ENCODE results near the gene PLEK2.
"Not testable (repeated sequence)": the region's sequence is repeated elsewhere in the genome, so short reads cannot be mapped to it uniquely, and the experiment has no call there.

The PLEK2 gene

GRCh38 chr14:67411820-67412421 lies at the start of gene PLEK2:
PLEK2 (minus strand) TSS chr14:67412165; CDS start chr14:67412059, 106 bp downstream.
- no peak for DNase-seq

- DNase-seq = no peak
Observed at GRCh38 chr14:67461341-67461985, 49.5 kb upstream of the PLEK2 start.

- DNase-seq = no peak
Observed at GRCh38 chr14:67459336-67459735, 47.4 kb upstream of the PLEK2 start.

- DNase-seq = no peak
Observed at GRCh38 chr14:67457782-67458181, 45.8 kb upstream of the PLEK2 start.

GRCh38 chr14:67456732-67457131 lies 44.8 kb upstream of the PLEK2 start:
- DNase-seq = no peak

GRCh38 chr14:67453575-67454300 lies 41.8 kb upstream of the PLEK2 start:
- DNase-seq = no peak

- not testable (repeated sequence) for DNase-seq
Observed at GRCh38 chr14:67451667-67452066, 39.7 kb upstream of the PLEK2 start.

- DNase-seq = no peak
Observed at GRCh38 chr14:67449096-67449495, 37.1 kb upstream of the PLEK2 start.

- no peak for DNase-seq
Observed at GRCh38 chr14:67447033-67447381, 35.0 kb upstream of the PLEK2 start.

- no peak for DNase-seq
Observed at GRCh38 chr14:67446371-67447032, 34.5 kb upstream of the PLEK2 start.

GRCh38 chr14:67444395-67444794 lies 32.4 kb upstream of the PLEK2 start:
- DNase-seq = no peak

- no peak for DNase-seq
Observed at GRCh38 chr14:67442139-67442906, 30.4 kb upstream of the PLEK2 start.

- DNase-seq = no peak
Observed at GRCh38 chr14:67441672-67442071, 29.7 kb upstream of the PLEK2 start.

- no peak for DNase-seq
Observed at GRCh38 chr14:67441256-67441655, 29.3 kb upstream of the PLEK2 start.

GRCh38 chr14:67440513-67440912 lies 28.5 kb upstream of the PLEK2 start:
- no peak for DNase-seq

GRCh38 chr14:67438969-67439368 lies 27.0 kb upstream of the PLEK2 start:
- DNase-seq = no peak

GRCh38 chr14:67436006-67436866 lies 24.3 kb upstream of the PLEK2 start:
- no peak for DNase-seq

GRCh38 chr14:67435603-67436002 lies 23.6 kb upstream of the PLEK2 start:
- no peak for DNase-seq

- no peak for DNase-seq
Observed at GRCh38 chr14:67432050-67432564, 20.1 kb upstream of the PLEK2 start.

GRCh38 chr14:67429510-67430205 lies 17.7 kb upstream of the PLEK2 start:
- no peak for DNase-seq

- no peak for DNase-seq
Observed at GRCh38 chr14:67428501-67429031, 16.6 kb upstream of the PLEK2 start.

All from DMS 273 treated with DMSO at 0.1 percent for 48 hours (cell line).